HepG2 (cell line): Measurements from ENCODE around the gene TPX2. TPM values are rescaled to one million over a fixed set of nuclear protein-coding genes. Genes with fewer than 3 reads are reported as not detected.

Experiments used
- ATAC-seq: fragments of 200-7000 bp; cut with Tn5 transposase; 3 replicates; pipeline ENCODE4 v1.9.1; 2020; ENCODE audit warnings: mild to moderate bottlenecking, moderate library complexity
- BruUV-seq: library from RNA; stranded (reverse); fragments of 400-500 nt; replicated peaks from 2 replicates; lab custom pipeline; 2021; lab: Mats Ljungman, UMichigan
- CTCF ChIA-PET: fragments of 300-600 bp; formaldehyde crosslinking; extraction: SDS; loops from one replicate; lab custom pipeline; 2021; ENCODE audit warnings: low total read pairs, inconsistent platforms, low intra/inter-chr PET ratio; lab: Yijun Ruan, JAX
- POLR2A ChIA-PET: fragments of 350-600 bp; sonication (Branson Sonifier 250); formaldehyde crosslinking; loops from one replicate; lab custom pipeline; 2020; ENCODE audit warnings: antibody characterized with exemption, inconsistent platforms; lab: Yijun Ruan, JAX
- DNase-seq: peaks from one replicate; pipeline ENCODE4 v3.0.0-alpha.2; 2015; ENCODE audit warnings: low spot score
- FAIRE-seq: peaks from 3 replicates; lab custom pipeline; 2011; peaks lifted over from hg19 to GRCh38; lab: Jason Lieb, UNC
- H2AFZ ChIP-seq: one replicate; pipeline ENCODE4 v1.6.1; 2011; ENCODE audit warnings: low read length, inconsistent platforms
- H3K27ac ChIP-seq: fragments of 300-600 bp; 3 replicates; pipeline ENCODE4 v1.8.0; 2011; ENCODE audit warnings: mixed run types, mild to moderate bottlenecking, mixed read lengths, low read length, inconsistent platforms; ENCODE audit not compliant: insufficient read depth; ENCODE audit errors: extremely low read length
- H3K27me3 ChIP-seq, 2 experiments: fragments of 200-600 bp in 1 of 2; 2 replicates in 1 of 2; 3 replicates in 1 of 2; pipeline versions ENCODE4 v1.6.0 to v1.8.0; 2011; ENCODE audit warnings: low read length in 2 of 2, mild to moderate bottlenecking in 2 of 2, moderate library complexity in 2 of 2, inconsistent platforms in 1 of 2; ENCODE audit not compliant: insufficient read depth in 2 of 2, control insufficient read depth in 1 of 2
- H3K36me3 ChIP-seq, 2 experiments: fragments of 200-600 bp in 1 of 2; replicated peaks in 1 of 2; 2 replicates in 1 of 2; 3 replicates in 1 of 2; pipeline versions ENCODE4 v1.5.1 to v1.8.0; 2011; ENCODE audit warnings: low read length in 2 of 2, inconsistent platforms in 1 of 2; ENCODE audit not compliant: insufficient read depth in 2 of 2, control insufficient read depth in 1 of 2
- H3K4me1 ChIP-seq: 2 replicates; pipeline ENCODE4 v1.5.1; 2012; ENCODE audit warnings: low read length, inconsistent platforms; ENCODE audit not compliant: insufficient read depth
- H3K4me2 ChIP-seq: 2 replicates; pipeline ENCODE4 v1.6.0; 2011; ENCODE audit warnings: low read depth, low read length, inconsistent platforms
- H3K4me3 ChIP-seq, 3 experiments: fragments of 200-600 bp in 1 of 3; sonication (generic), shearing (Covaris generic) in 1 of 3; replicated peaks in 1 of 3; 2 replicates each; pipeline ENCODE4 v1.5.1; 2011 to 2016; ENCODE audit warnings: low read length in 3 of 3, inconsistent platforms in 2 of 3, low read depth in 2 of 3, mild to moderate bottlenecking in 2 of 3, control low read depth in 1 of 3, mixed read lengths in 1 of 3; ENCODE audit not compliant: insufficient read depth in 1 of 3
- H3K79me2 ChIP-seq: one replicate; pipeline ENCODE4 v1.6.1; 2011; ENCODE audit warnings: low read length, inconsistent platforms; ENCODE audit not compliant: insufficient read depth
- H3K9ac ChIP-seq: 2 replicates; pipeline ENCODE4 v1.6.0; 2011; ENCODE audit warnings: mild to moderate bottlenecking, low read depth, low read length, inconsistent platforms; ENCODE audit not compliant: insufficient read depth
- H3K9me3 ChIP-seq: 2 replicates; pipeline ENCODE4 v1.5.1; 2012; ENCODE audit warnings: mild to moderate bottlenecking, low read length
- H4K20me1 ChIP-seq: 2 replicates; pipeline ENCODE4 v1.6.0; 2011; ENCODE audit warnings: inconsistent platforms, mild to moderate bottlenecking, low read length, moderate library complexity; ENCODE audit not compliant: insufficient read depth
- ATF3 ChIP-seq: sonication (generic); formaldehyde crosslinking; IDR thresholded peaks from 2 replicates; pipeline ENCODE4 v1.4.0; 2020; ENCODE audit warnings: missing genetic modification reagents
- DMAP1 ChIP-seq: IDR thresholded peaks from 2 replicates; pipeline ENCODE4 v1.6.1; 2016
- EHMT2 ChIP-seq: fragments of 200-600 bp; sonication (generic); IDR thresholded peaks from 2 replicates; pipeline ENCODE4 v1.7.0; 2017; ENCODE audit warnings: antibody characterized with exemption, low read depth, low read length, borderline replicate concordance
- EP300 ChIP-seq, 3 experiments: sonication (generic) in 1 of 3; formaldehyde crosslinking in 1 of 3; IDR thresholded peaks; 2 replicates each; pipeline versions ENCODE4 v1.5.1 to v1.6.1; 2011 to 2020; ENCODE audit warnings: low read depth in 2 of 3, low read length in 2 of 3, borderline replicate concordance in 1 of 3, improper control_type of control experiment in 1 of 3, mild to moderate bottlenecking in 1 of 3, missing genetic modification reagents in 1 of 3, moderate library complexity in 1 of 3
- ETS1 ChIP-seq: sonication (generic); formaldehyde crosslinking; IDR thresholded peaks from 2 replicates; pipeline ENCODE4 v1.4.0; 2020; ENCODE audit warnings: missing genetic modification reagents
- FOXJ3 ChIP-seq: sonication (generic); formaldehyde crosslinking; IDR thresholded peaks from 2 replicates; pipeline ENCODE4 v1.4.0; 2020; ENCODE audit warnings: missing genetic modification reagents, mild to moderate bottlenecking, borderline replicate concordance
- HIC2 ChIP-seq: sonication (generic); formaldehyde crosslinking; IDR thresholded peaks from 2 replicates; pipeline ENCODE4 v1.9.0; 2022; ENCODE audit warnings: low read depth, missing genetic modification reagents
- KLF13 ChIP-seq: sonication (generic); formaldehyde crosslinking; IDR thresholded peaks from 2 replicates; pipeline ENCODE4 v1.4.0; 2020; ENCODE audit warnings: mild to moderate bottlenecking, missing genetic modification reagents
- KMT2A ChIP-seq: sonication (generic); formaldehyde crosslinking; IDR thresholded peaks from 2 replicates; pipeline ENCODE4 v1.4.0; 2020; ENCODE audit warnings: missing genetic modification reagents
- MTERF4 ChIP-seq: sonication (generic); formaldehyde crosslinking; IDR thresholded peaks from 2 replicates; pipeline ENCODE4 v1.8.0; 2023; ENCODE audit warnings: mild to moderate bottlenecking, missing genetic modification reagents
- RBAK ChIP-seq: sonication (generic); formaldehyde crosslinking; IDR thresholded peaks from 2 replicates; pipeline ENCODE4 v1.5.1; 2020; ENCODE audit warnings: mild to moderate bottlenecking, missing genetic modification reagents
- SP140L ChIP-seq: sonication (generic); formaldehyde crosslinking; IDR thresholded peaks from 2 replicates; pipeline ENCODE4 v1.4.0; 2020; ENCODE audit warnings: missing genetic modification reagents, borderline replicate concordance
- TAF15 ChIP-seq: fragments of 200-400 bp; formaldehyde crosslinking; IDR thresholded peaks from one replicate; pipeline ENCODE4 v1.6.1; 2018; ENCODE audit warnings: mild to moderate bottlenecking, low read depth, low read length; ENCODE audit not compliant: poor library complexity, severe bottlenecking
- TEAD2 ChIP-seq: sonication (generic); formaldehyde crosslinking; IDR thresholded peaks from 2 replicates; pipeline ENCODE4 v1.9.0; 2021; ENCODE audit warnings: missing genetic modification reagents
- TOPORS ChIP-seq: sonication (generic); formaldehyde crosslinking; IDR thresholded peaks from 2 replicates; pipeline ENCODE4 v1.8.0; 2023; ENCODE audit warnings: mild to moderate bottlenecking, missing genetic modification reagents
- ZMYM3 ChIP-seq: sonication (generic); formaldehyde crosslinking; IDR thresholded peaks from 2 replicates; pipeline ENCODE4 v1.5.1; 2020; ENCODE audit warnings: mild to moderate bottlenecking, missing genetic modification reagents
- ZNF138 ChIP-seq: sonication (generic); formaldehyde crosslinking; IDR thresholded peaks from 2 replicates; pipeline ENCODE4 v1.5.0; 2020; ENCODE audit warnings: mild to moderate bottlenecking, low read depth, missing genetic modification reagents
- ZNF3 ChIP-seq: IDR thresholded peaks from 2 replicates; pipeline ENCODE4 v1.7.0; 2017; ENCODE audit warnings: inconsistent platforms
- ZNF335 ChIP-seq: sonication (generic); formaldehyde crosslinking; IDR thresholded peaks from 2 replicates; pipeline ENCODE4 v1.4.0; 2020; ENCODE audit warnings: missing genetic modification reagents
- ZNF672 ChIP-seq: sonication (generic); formaldehyde crosslinking; IDR thresholded peaks from 2 replicates; pipeline ENCODE4 v1.8.1; 2022; ENCODE audit warnings: missing genetic modification reagents
- ZNF782 ChIP-seq: sonication (generic); formaldehyde crosslinking; IDR thresholded peaks from 2 replicates; pipeline ENCODE4 v1.4.0; 2020; ENCODE audit warnings: missing genetic modification reagents, mild to moderate bottlenecking, borderline replicate concordance
- WGBS: methylation state at CpG from one replicate; pipeline ENCODE4 v1.1.6; 2017; ENCODE audit warnings: low lambda C conversion rate; 5-methylcytosine and 5-hydroxymethylcytosine counted together
- in situ Hi-C: cut with HindIII; loops from 2 replicates; pipeline ENCODE4 v1.10.0; 2017; ENCODE audit warnings: low pct_unique_long_range_greater_than_20kb; ENCODE audit not compliant: extremely low pct_ligation_motif_present
- intact Hi-C: fragments of 100-400 bp; cut with micrococcal nuclease; formaldehyde crosslinking; loops from one replicate; pipeline ENCODE4 v1.10.0; 2022; ENCODE audit not compliant: unreplicated experiment
- polyA plus RNA-seq, 8 experiments: library from polyadenylated mRNA; depleted of rRNA in 3 of 8; stranded (reverse) in 7 of 8; unstranded in 1 of 8; fragments of >200 nt; fragmentation: Illumina TruSeq in 4 of 8; extraction: Trizol in 4 of 8; gene quantifications; 2 replicates each; pipeline versions ENCODE4 v1.2.1 to v1.2.3, GENCODE V29; 2011 to 2016; ENCODE audit warnings: low read depth in 4 of 8, missing spikeins in 1 of 8, mixed read lengths in 1 of 8; ENCODE audit not compliant: insufficient read depth in 1 of 8
- total RNA-seq, 5 experiments: library from RNA; depleted of rRNA; stranded (reverse); fragments of >200 nt; fragmentation: Illumina TruSeq; extraction: Trizol; gene quantifications; 2 replicates each; pipeline ENCODE4 v1.2.3, GENCODE V29; 2016; ENCODE audit warnings: low read depth in 1 of 5

Gene TPX2
- total and polyA plus RNA-seq, 2 of the 13 experiments (the other 11 are each of a cell fraction or from before 2014, with no cell fraction given) = 34.3 to 124 TPM

DNA sequence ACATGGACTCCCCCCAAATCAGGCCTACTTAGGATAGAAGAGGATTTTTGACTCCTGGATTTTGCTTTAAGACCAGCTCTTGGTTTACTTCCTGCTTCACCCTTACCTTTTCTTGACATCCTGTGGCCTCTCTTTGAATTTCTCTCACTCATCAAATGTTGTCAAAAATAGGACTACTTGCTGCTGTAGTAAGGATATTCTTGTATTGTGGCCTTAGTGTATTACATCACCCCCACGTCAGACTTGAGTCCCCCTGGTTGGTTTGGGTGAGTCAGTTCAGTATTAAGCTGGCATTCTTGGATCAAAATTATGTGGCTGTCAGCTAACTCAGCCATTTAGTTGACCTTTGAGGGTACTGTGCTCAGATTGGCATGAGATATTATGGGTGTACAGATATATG, 1.1 kb downstream of the TPX2 start (continued):
- TF ChIP-seq HIC2 (no peak), FOXJ3 (CRISPR knock-in tag) (no peak), TAF15 (no peak), TOPORS (CRISPR knock-in tag) (no peak), ZMYM3 (CRISPR knock-in tag) (no peak), KLF13 (no peak), ATF3 (CRISPR knock-in tag) (no peak), ZNF672 (CRISPR knock-in tag) (no peak), EP300 (IDR thresholded peaks at IDR 0.05; ENCODE audit: low read depth in 2 of 2, low read length in 2 of 2) (no peak), EP300 (CRISPR knock-in tag; IDR thresholded peaks at IDR 0.05; ENCODE audit: borderline replicate concordance) (no peak)

- ATAC-seq (no peak), FAIRE-seq (peak; percentile 26), DNase-seq (peak; percentile 46)
- Histone ChIP-seq H3K4me1 (peaks cover 47% of the 10 kb centered on the region), H3K9ac (peak overlapping the region; percentile 90), H3K27me3 (peaks cover 0 to 3% of the 10 kb centered on the region in 2 experiments; a peak in 2 of 5 replicates), H4K20me1 (no peaks in the 10 kb centered on the region), H3K9me3 (no peaks in the 10 kb centered on the region), H3K4me3 (peak overlapping the region; percentile 90 to 97 (median 93)), H3K79me2 (peaks cover 72% of the 10 kb centered on the region), H2AFZ (peak overlapping the region; percentile 33), H3K4me2 (peak overlapping the region; percentile 93), H3K36me3 (peaks cover 2 to 15% of the 10 kb centered on the region in 2 experiments; a peak in 3 of 5 replicates), H3K27ac (peak overlapping the region; percentile 84)
- intact Hi-C loops = no loop called here
- no TSS peak for BruUV-seq
- CTCF ChIA-PET = no interaction called here
- WGBS = 19% methylated on average over 1 of the region's 1 CpG
- in situ Hi-C loops = no loop called here
- POLR2A ChIA-PET = interaction anchor here (0.7 to 3.2 kb wide), 3 partner anchors 13 to 19 kb away, joined by 3 to 34 read pairs (median 3); no protein-coding TSS in a partner anchor
- TF ChIP-seq RBAK (no peak), EHMT2 (no peak), TEAD2 (no peak), ETS1 (CRISPR knock-in tag) (no peak), SP140L (no peak), DMAP1 (CRISPR knock-in tag) (no peak), ZNF138 (CRISPR knock-in tag) (no peak), KMT2A (CRISPR knock-in tag) (0 out of 2 replicates have a peak, but pooled peaks have one; percentile 52), ZNF782 (CRISPR knock-in tag) (no peak), MTERF4 (no peak), ZNF335 (no peak), ZNF3 (CRISPR knock-in tag) (no peak)
Measured at GRCh38 chr20:31740656-31741323, 1.7 kb downstream of the TPX2 start.
